DMS114 treated with DMSO at 0.1 percent for 48 hours (cell line): ENCODE results near the gene CMKLR1.

Source experiments
- DNase-seq: peaks from one replicate; lab custom pipeline; 2025; ENCODE audit not compliant: unreplicated experiment; lab: John Stamatoyannopoulos, UW

CMKLR1 gene

GRCh38 chr12:108302016-108302402 lies 37.1 kb downstream of the CMKLR1 start:
- DNase-seq, result no peak

DNA sequence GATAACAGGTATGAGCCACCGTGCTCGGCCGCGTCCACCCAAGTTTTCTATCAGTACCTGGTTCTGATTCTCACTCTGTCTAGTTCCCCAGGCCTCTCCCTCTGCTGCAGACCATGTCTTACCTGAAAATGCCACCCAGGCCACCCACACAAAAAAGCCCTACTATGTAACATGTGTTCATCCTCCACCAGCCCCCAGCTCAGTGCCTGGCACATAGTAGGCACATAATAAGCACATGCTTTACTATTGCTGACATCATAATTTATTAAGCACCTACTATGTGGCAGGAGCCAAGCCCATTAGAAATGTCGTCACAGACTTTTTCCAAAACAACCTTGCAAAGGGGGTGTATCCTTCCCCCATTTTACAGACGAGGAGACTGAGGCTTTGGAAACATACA lies 37.8 kb downstream of the CMKLR1 start:
- DNase-seq, result no peak

DNA sequence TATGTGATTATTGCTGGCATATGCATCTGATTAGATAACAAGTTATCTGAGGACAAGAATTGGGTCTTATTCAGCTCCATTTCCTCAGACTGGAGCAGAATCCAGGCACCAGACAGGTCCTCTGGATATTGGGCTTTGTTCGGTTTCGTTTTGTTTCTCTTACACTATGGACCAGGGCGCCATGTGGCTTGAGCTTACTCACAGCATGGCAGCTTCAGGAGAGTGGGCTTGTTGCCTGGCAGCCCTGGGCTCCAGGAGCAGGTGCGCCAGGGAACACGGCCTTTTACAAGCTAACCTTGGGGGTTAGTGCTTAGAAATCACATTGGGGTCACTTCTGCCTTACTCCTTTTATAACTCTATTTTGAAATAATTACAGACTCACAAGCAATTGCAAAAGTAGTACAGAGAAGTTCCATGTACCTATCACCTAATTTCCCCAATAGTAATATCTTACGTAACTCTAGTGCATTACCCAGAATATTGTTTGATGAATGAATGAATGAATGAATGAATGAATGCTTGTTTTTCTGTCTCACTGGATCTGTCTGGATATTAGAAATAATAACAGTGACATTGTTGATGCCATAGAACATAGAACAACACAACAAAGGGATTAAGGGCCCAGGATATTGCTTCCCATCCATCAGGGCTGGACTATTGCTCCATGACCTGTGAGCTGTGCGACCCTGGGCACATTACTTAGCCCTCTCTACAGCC lies 39.0 kb downstream of the CMKLR1 start:
- DNase-seq, result no peak

DNA sequence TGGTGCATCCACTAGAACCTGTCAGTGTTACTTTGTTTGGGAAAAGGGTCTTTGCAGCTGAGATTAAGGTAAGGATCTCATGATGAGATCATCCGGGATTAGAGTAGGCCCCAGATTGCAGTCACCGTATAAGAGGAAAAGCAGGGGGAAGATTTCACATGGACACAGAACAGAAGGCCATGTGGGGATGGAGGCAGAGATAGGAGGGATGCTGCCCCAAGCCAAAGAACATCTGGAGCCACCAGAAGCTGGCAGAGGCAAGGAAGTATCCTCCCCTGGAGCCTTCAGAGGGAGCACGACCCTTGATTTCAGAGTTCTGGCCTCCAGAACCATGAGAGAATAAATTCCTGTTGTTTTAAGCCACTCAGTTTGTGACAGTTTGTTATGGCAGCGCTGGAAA lies 39.6 kb downstream of the CMKLR1 start:
- DNase-seq, result no peak

DNA sequence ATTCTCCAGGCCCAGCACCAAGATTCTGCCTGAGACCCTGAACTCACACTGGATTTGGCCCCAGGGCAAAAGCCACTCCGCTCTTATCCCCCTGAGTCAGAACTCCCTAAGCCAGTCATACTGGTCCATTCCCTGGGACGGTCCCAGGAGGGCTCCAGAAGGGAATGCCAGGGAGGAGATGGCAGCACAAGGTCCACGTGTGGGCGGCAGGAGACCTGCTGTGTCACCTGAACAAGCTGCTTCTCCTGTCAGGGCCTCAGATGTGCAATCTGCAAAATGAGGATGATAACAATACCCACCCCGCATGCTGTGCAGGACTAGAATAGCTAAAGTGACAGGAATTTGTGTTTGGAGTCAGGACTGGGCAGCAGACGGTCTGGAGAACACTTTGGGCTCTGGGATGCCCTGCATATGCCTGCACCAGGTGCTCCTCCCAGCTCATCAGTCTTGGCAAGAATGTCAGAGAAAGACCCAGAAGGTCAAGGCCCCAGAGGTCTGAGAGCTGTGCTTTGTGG lies 40.3 kb downstream of the CMKLR1 start:
- no peak for DNase-seq

DNA sequence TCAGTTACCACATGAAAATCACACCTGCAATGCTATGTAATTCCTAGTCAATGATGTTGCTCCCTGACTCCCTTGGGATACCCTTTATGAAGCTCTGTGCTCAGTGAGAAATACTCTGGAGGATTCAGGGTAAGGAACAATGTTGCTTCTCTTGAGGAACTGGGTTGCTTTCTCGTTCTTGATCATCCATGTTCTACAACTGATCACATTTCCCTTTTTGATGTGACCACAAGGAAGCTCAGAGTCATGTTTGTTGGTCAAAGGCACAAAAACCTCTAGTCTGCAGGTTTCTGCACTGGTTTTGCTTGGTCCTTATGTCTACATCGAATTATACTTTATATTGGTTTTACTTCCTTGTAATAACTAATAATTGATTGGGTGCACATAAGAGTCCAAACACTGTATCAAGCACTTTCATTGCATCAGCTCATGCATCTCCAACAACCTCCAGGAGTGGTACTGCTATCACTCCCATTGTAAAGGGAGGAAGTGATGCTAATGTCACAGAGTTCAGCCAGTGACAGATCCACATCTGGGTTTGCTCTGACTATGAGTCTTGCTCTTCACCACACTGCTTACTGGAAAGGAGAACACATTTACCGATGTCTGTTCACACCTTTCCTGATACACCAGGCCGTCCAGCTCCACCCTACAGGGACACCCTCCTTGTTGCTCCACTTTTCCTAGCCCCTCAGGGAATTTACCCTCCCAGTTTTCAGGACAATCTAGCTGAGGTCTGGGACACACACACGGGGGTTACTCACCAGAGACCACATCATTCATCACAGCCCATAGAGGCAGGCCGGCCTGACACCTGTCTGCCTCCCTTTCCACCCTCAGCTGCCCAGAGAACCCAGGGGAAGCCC lies 41.0 kb downstream of the CMKLR1 start:
- DNase-seq, result no peak

DNA sequence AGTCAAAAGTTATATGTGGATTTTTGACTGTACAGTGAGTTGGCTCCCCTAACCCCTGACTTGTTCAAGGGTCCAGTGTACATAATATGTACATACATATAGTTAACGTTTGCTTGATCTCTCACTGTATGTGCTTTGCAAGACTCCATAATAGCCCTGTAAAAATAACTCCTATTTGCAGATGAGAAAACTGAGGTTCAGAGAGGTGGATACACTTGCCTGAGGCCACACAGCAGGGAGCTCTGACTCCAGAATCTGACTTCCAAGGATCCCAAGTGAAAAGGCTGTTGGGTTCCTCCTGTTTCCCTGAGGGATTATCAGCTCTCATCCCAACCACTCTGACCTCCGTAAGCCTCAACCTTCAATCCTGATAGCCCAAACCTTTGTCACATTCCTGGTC lies 41.7 kb downstream of the CMKLR1 start:
- DNase-seq, result no peak

GRCh38 chr12:108296945-108297344 lies 42.2 kb downstream of the CMKLR1 start:
- DNase-seq, result no peak

DNA sequence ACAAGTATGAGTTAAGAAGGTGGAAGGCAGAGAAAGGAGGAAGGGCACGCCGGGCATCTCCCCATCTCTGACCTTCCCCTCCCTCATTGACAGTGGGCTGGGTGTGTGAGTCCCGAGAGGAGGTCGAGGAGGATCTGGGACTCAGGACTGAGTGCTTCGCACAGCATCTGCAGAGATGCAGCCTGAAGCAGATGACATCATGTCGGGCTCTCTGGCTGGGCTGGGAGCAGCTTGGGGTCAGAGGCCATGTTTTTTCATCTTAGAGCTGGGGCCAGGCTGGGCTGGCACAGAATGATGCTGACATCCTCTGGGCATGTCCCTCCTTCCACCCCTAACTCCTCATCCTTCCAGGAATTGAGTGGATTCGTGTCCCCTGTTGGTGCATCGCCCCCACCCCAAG lies 43.5 kb downstream of the CMKLR1 start:
- DNase-seq, result no peak

- no peak for DNase-seq
Measured at GRCh38 chr12:108289350-108290161, 49.6 kb downstream of the CMKLR1 start.

DNA sequence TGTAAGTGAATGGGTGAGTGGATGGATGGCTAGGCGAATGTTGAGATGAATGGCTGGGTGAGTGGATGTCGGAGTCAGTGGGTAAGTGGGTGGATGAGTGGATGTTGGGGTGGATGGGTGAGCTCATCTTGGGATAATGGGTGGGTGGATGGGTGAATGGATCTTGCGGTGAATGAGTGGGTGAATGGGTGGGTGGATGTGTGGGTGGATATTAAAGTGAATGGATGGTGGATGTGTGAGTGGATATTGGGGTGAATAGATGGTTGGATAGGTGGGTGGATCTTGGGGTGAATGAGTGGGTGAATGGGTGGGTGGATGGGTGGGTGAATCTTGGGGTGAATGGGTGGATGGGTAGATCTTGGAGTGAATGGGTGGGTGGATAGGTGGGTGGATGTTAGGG lies 51.9 kb downstream of the CMKLR1 start:
- no peak for DNase-seq

- no peak for DNase-seq
Measured at GRCh38 chr12:108285016-108285415, 54.1 kb downstream of the CMKLR1 start.

- DNase-seq, result no peak
Measured at GRCh38 chr12:108284163-108284562, 54.9 kb downstream of the CMKLR1 start.

- DNase-seq, result no peak
Measured at GRCh38 chr12:108282676-108283075, 56.4 kb downstream of the CMKLR1 start.

- no peak for DNase-seq
Measured at GRCh38 chr12:108282160-108282559, 57.0 kb downstream of the CMKLR1 start.

- no peak for DNase-seq
Measured at GRCh38 chr12:108277613-108278012, 61.5 kb downstream of the CMKLR1 start.

GRCh38 chr12:108273217-108273616 lies 65.9 kb downstream of the CMKLR1 start:
- DNase-seq, result no peak

- no peak for DNase-seq
Measured at GRCh38 chr12:108271951-108272872, 66.9 kb downstream of the CMKLR1 start.

DNA sequence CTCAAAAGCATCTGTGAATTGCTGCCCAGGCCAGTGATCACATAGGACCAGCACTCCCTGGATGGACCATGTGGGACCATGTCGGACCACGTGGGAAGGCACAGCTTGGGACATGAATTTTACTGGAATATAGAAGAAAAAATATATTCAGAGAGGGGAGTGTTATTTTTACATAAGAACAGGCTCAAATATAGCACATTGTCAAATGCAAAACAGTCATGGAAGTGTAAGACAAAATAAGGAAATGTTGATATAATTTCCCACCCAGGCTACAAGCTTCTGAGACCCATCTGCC lies 68.3 kb downstream of the CMKLR1 start:
- no peak for DNase-seq

- DNase-seq, result no peak
Measured at GRCh38 chr12:108270035-108270848, 68.9 kb downstream of the CMKLR1 start.
